Body of pancreas (tissue), 4 donors: ENCODE data around the gene NSG1. TPM values are rescaled to one million over a fixed set of nuclear protein-coding genes. Genes with fewer than 3 reads are reported as not detected.

Experiments used
- ATAC-seq: fragments of 150-250 bp; one replicate; pipeline ENCODE4 v1.9.1; 2016
- DNase-seq, 4 donors: peaks; one replicate each; pipeline ENCODE4 v3.0.0-alpha.2; 2019
- H3K27ac ChIP-seq, 4 donors: fragments of 200-600 bp; sonication (generic); 1 replicate in 3 of 4; 2 replicates in 1 of 4; pipeline versions ENCODE4 v1.5.1 to v1.6.1; 2016 to 2019; ENCODE audit warnings: mild to moderate bottlenecking in 1 of 4, mixed read lengths in 1 of 4, moderate library complexity in 1 of 4
- H3K27me3 ChIP-seq, 2 donors: fragments of 200-600 bp; sonication (generic); one replicate each; pipeline ENCODE4 v1.6.0; 2016; ENCODE audit warnings: mild to moderate bottlenecking in 1 of 2
- H3K36me3 ChIP-seq, 2 donors: fragments of 200-600 bp; sonication (generic); replicated peaks in 1 of 2; 2 replicates each; pipeline ENCODE4 v1.5.1; 2016; ENCODE audit warnings: low read depth in 2 of 2; ENCODE audit not compliant: insufficient read depth in 1 of 2
- H3K4me1 ChIP-seq: fragments of 200-600 bp; sonication (generic); one replicate; pipeline ENCODE4 v1.6.0; 2016
- H3K4me3 ChIP-seq, 2 donors: fragments of 200-600 bp; sonication (generic); 1 replicate in 1 of 2; 2 replicates in 1 of 2; pipeline ENCODE4 v1.5.1; 2016 to 2019
- H3K9me3 ChIP-seq, 3 donors: fragments of 200-600 bp; sonication (generic); 1 replicate in 2 of 3; 2 replicates in 1 of 3; pipeline ENCODE4 v1.5.1; 2016
- CTCF ChIP-seq, 7 experiments: fragments of 450-650 bp in 4 of 7; fragments of 200-600 bp in 3 of 7; sonication (generic) in 3 of 7; IDR thresholded peaks; one replicate each; pipeline ENCODE4 v1.5.1; 2016 to 2019; ENCODE audit warnings: antibody characterized with exemption in 7 of 7
- POLR2A ChIP-seq, 3 donors: fragments of 450-650 bp; IDR thresholded peaks; one replicate each; pipeline ENCODE4 v1.6.1; 2016; ENCODE audit warnings: antibody characterized with exemption in 3 of 3, mild to moderate bottlenecking in 2 of 3
- WGBS, 2 donors: methylation state at CpG; one replicate each; pipeline ENCODE4 v1.1.5; 2017; 5-methylcytosine and 5-hydroxymethylcytosine counted together
- intact Hi-C: fragments of 100-400 bp; cut with DNase I; formaldehyde crosslinking; loops from one replicate; pipeline ENCODE4 v1.15.1; 2023
- total RNA-seq, 2 donors: library from RNA; depleted of rRNA; stranded (reverse); fragments of >200 nt; gene quantifications; one replicate each; pipeline ENCODE4 v1.1.0, GENCODE V29; 2016

NSG1 gene
- total RNA-seq, 2 donors from 2014 or later = 0.78 to 1.3 TPM

- Histone ChIP-seq H3K27me3 (no peaks in the 10 kb centered on the region), H3K36me3 (no peaks in the 10 kb centered on the region), H3K4me1 (no peaks in the 10 kb centered on the region), H3K4me3 (no peak overlapping the region), H3K9me3 (no peaks in the 10 kb centered on the region), H3K27ac (no peak overlapping the region)
- 54 to 61% methylated on average over 7 to 9 of the region's 9 CpGs for WGBS, 2 donors
- TF ChIP-seq POLR2A (IDR thresholded peaks at IDR 0.05) = no peak
- no peak for TF ChIP-seq CTCF (IDR thresholded peaks at IDR 0.05)
- intact Hi-C loops = no loop called here
- DNase-seq = no peak
- ATAC-seq = no peak
Observed at GRCh38 chr4:4394644-4395043, 7.7 kb downstream of the NSG1 start.

- no peaks in the 10 kb centered on the region for H3K27me3 ChIP-seq
- 49 to 58% methylated on average over 9 of the region's 9 CpGs for WGBS, 2 donors
- DNase-seq (no peak), ATAC-seq (no peak)
- no peak overlapping the region for H3K27ac ChIP-seq
- no peaks in the 10 kb centered on the region for H3K36me3 ChIP-seq
- no peak overlapping the region for H3K4me3 ChIP-seq
- no peak for TF ChIP-seq CTCF (IDR thresholded peaks at IDR 0.05)
- TF ChIP-seq POLR2A (IDR thresholded peaks at IDR 0.05) = no peak
- H3K9me3 ChIP-seq = no peaks in the 10 kb centered on the region
- no peaks in the 10 kb centered on the region for H3K4me1 ChIP-seq
- intact Hi-C loops = no loop called here
Observed at GRCh38 chr4:4395371-4395770, 8.5 kb downstream of the NSG1 start.

- H3K4me1 ChIP-seq = no peaks in the 10 kb centered on the region
- no peak overlapping the region for H3K27ac ChIP-seq
- WGBS, 2 donors = 21% methylated on average over 21 to 26 of the region's 26 CpGs
- no peak for TF ChIP-seq CTCF (IDR thresholded peaks at IDR 0.05)
- TF ChIP-seq POLR2A (IDR thresholded peaks at IDR 0.05) = no peak
- intact Hi-C loops = no loop called here
- H3K27me3 ChIP-seq = no peaks in the 10 kb centered on the region
- H3K36me3 ChIP-seq = no peaks in the 10 kb centered on the region
- DNase-seq = no peak
- no peak overlapping the region for H3K4me3 ChIP-seq
- no peak for ATAC-seq
- no peaks in the 10 kb centered on the region for H3K9me3 ChIP-seq
Observed at GRCh38 chr4:4395849-4396627, 9.1 kb downstream of the NSG1 start.

GRCh38 chr4:4396628-4397440 lies 9.9 kb downstream of the NSG1 start:
- ATAC-seq (no peak), DNase-seq (no peak)
- Histone ChIP-seq H3K4me3 (no peak overlapping the region), H3K36me3 (no peaks in the 10 kb centered on the region), H3K9me3 (no peaks in the 10 kb centered on the region), H3K4me1 (no peaks in the 10 kb centered on the region), H3K27ac (no peak overlapping the region), H3K27me3 (no peaks in the 10 kb centered on the region)
- WGBS, 2 donors = 50 to 52% methylated on average over 19 of the region's 19 CpGs
- intact Hi-C loops = no loop called here
- TF ChIP-seq CTCF (IDR thresholded peaks at IDR 0.05) = no peak
- TF ChIP-seq POLR2A (IDR thresholded peaks at IDR 0.05) = no peak
